ENCODE results near the gene CTNNA3.

Gene CTNNA3

GRCh38 chr10:66773472-66773817, 922.5 kb downstream of the CTNNA3 start:
- ATAC-seq (no peak), DNase-seq (no peak)
- Mint-ChIP-seq H3K9me3 (no peaks in the 10 kb centered on the region), H3K4me3 (no peak overlapping the region), H3K27me3 (no peaks in the 10 kb centered on the region), H3K27ac (no peak overlapping the region), H3K4me1 (no peaks in the 10 kb centered on the region)

- Mint-ChIP-seq H3K27ac (no peak overlapping the region), H3K9me3 (no peaks in the 10 kb centered on the region), H3K4me1 (no peaks in the 10 kb centered on the region), H3K27me3 (no peaks in the 10 kb centered on the region), H3K4me3 (no peak overlapping the region)
- DNase-seq: no peak
- ATAC-seq: no peak
Measured at GRCh38 chr10:66772548-66773471, 923.2 kb downstream of the CTNNA3 start.

DNA sequence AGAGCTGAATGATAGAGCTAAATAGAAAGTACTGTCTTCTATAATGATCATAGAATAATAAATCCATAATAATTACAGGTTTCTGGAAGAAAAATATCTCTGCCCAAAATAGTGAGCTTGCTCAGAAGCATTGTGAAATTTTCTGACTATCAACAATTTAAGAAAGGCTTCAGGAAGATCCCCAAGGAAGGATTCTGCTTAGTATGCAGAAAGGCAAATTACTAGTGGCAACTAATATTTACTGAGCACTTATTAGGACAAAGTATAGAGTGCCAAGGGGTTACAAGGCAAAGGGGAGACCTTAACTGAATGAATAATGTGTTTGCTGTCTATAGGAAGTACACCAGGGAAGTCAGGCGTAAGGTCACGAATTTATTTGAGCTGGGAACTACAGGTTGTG, 928.3 kb downstream of the CTNNA3 start:
- no peaks in the 10 kb centered on the region for H3K4me1 Mint-ChIP-seq
- DNase-seq (no peak), ATAC-seq (no peak)
- no peak overlapping the region for H3K4me3 Mint-ChIP-seq
- H3K9me3 Mint-ChIP-seq: no peaks in the 10 kb centered on the region
- H3K27ac Mint-ChIP-seq: no peak overlapping the region
- no peaks in the 10 kb centered on the region for H3K27me3 Mint-ChIP-seq

- Mint-ChIP-seq H3K4me3 (no peak overlapping the region), H3K27ac (no peak overlapping the region), H3K9me3 (no peaks in the 10 kb centered on the region), H3K4me1 (no peaks in the 10 kb centered on the region), H3K27me3 (no peaks in the 10 kb centered on the region)
- ATAC-seq (no peak), DNase-seq (no peak)
Measured at GRCh38 chr10:66762218-66762729, 933.7 kb downstream of the CTNNA3 start.

DNA sequence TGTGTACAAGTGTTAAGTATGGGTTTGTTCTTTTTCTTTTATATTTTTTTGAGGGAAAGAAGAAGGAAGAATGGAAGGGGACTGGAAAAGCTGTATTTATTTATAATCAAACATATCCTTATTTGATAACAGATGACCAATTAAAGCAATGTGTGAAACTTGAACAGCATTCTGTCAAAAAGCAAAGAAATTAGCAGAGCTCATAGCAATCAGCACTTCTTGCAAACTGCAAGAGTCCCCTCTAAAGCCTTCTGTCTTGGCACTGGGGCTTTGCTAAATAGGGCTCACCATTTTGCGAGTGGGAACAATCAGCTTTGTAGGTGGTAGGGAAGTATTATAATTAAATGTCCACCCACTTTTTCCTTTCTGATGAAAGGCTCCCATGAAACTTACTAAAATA, 935.1 kb downstream of the CTNNA3 start:
- H3K4me3 Mint-ChIP-seq: no peak overlapping the region
- ATAC-seq (no peak), DNase-seq (no peak)
- H3K27me3 Mint-ChIP-seq: no peaks in the 10 kb centered on the region
- no peak overlapping the region for H3K27ac Mint-ChIP-seq
- H3K9me3 Mint-ChIP-seq: no peaks in the 10 kb centered on the region
- H3K4me1 Mint-ChIP-seq: no peaks in the 10 kb centered on the region

DNA sequence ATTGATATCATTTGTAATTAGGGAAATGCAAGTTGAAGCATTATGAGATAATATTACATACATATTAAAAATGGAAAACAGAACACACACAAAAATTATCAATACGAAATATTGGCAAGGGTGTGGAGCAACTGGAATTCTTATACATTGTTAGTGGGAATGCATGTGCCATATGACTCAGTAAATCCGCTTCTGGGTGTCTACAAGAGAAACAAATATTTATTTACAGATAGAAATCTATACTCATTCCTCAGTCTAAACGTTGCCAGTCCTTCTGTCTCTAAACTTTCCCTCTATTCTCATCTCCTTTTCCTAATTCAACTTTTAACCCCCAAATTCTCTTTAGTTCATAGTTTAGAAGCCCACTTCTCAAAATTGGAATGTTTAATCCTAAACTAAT, 940.5 kb downstream of the CTNNA3 start:
- Mint-ChIP-seq H3K27me3 (no peaks in the 10 kb centered on the region), H3K27ac (no peak overlapping the region), H3K4me3 (no peak overlapping the region), H3K4me1 (no peaks in the 10 kb centered on the region), H3K9me3 (no peaks in the 10 kb centered on the region)
- DNase-seq: no peak
- ATAC-seq: no peak

- DNase-seq (no peak), ATAC-seq (no peak)
- H3K27me3 Mint-ChIP-seq: no peaks in the 10 kb centered on the region
- no peak overlapping the region for H3K4me3 Mint-ChIP-seq
- no peaks in the 10 kb centered on the region for H3K4me1 Mint-ChIP-seq
- H3K9me3 Mint-ChIP-seq: no peaks in the 10 kb centered on the region
- no peak overlapping the region for H3K27ac Mint-ChIP-seq
Measured at GRCh38 chr10:66752714-66753113, 943.3 kb downstream of the CTNNA3 start.

DNA sequence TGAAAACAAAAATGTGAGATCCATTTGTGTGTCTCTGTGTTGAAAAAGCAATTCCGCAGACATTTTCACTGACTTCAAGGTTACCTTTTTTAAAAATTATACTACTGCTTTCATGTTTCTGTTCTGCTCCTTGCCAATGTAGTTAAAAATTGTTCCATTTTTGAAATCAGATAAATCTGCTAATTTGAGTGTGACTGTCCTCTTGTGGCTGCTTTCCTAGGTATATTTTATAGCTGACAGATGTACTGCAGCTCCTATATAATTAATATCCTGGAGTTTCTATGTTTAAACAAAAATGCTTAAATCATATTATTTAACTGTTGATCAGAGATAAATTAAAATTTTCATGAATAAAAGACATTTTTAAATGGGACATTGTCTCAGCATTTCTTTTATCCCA, 947.8 kb downstream of the CTNNA3 start:
- Mint-ChIP-seq H3K27ac (no peak overlapping the region), H3K9me3 (no peaks in the 10 kb centered on the region), H3K4me1 (no peaks in the 10 kb centered on the region), H3K4me3 (no peak overlapping the region), H3K27me3 (no peaks in the 10 kb centered on the region)
- ATAC-seq: no peak
- no peak for DNase-seq

DNA sequence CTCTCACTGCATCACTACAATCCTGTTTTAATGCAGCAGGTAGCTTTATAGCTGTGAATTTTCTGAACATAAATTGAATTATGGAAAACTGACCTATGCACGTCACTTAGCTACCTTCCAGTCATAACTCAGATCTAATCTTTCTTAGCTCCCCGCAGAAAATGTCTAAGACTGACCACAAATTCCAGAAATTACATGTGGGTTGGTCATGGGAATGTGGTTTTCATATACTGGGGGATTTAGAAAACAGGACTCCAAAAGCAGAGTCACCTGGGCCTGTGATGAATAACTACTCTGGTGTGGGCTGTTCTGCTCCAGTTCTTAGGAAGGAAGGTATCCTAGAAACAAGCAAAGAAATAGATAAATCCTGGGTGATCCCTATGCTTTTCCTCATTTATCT, 948.5 kb downstream of the CTNNA3 start:
- H3K27ac Mint-ChIP-seq: no peak overlapping the region
- H3K9me3 Mint-ChIP-seq: peaks cover 0 to 5% of the 10 kb centered on the region in 2 donors
- no peak for ATAC-seq
- no peak overlapping the region for H3K4me3 Mint-ChIP-seq
- no peaks in the 10 kb centered on the region for H3K4me1 Mint-ChIP-seq
- H3K27me3 Mint-ChIP-seq: no peaks in the 10 kb centered on the region
- no peak for DNase-seq

GRCh38 chr10:66746711-66747110, 949.3 kb downstream of the CTNNA3 start:
- Mint-ChIP-seq H3K4me1 (no peaks in the 10 kb centered on the region), H3K4me3 (no peak overlapping the region), H3K27ac (no peak overlapping the region), H3K27me3 (no peaks in the 10 kb centered on the region), H3K9me3 (peaks cover 0 to 7% of the 10 kb centered on the region in 2 donors)
- DNase-seq (no peak), ATAC-seq (no peak)

GRCh38 chr10:66746246-66746645, 949.7 kb downstream of the CTNNA3 start:
- ATAC-seq: no peak

DNA sequence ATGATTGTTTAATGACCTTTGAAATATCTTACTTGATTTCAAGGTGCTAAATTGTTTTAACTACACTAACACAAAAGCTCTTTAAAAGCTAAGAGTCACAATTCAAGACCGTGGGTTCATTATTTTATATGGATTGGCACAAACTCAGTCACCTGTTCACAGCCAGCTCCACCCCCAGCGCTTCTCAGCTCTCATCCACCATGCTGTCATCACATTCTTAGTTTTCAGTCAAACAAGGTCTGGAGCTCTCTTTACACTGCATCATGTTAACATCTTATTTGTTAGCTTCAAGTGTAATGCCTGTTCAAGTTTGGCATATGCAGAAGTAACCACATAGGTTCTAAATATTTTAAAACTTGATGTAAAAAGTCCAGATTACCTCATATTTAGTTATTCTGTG, 951.1 kb downstream of the CTNNA3 start:
- DNase-seq: no peak
- no peak overlapping the region for H3K27ac Mint-ChIP-seq
- H3K4me3 Mint-ChIP-seq: no peak overlapping the region
- no peak for ATAC-seq
- no peaks in the 10 kb centered on the region for H3K4me1 Mint-ChIP-seq
- no peaks in the 10 kb centered on the region for H3K27me3 Mint-ChIP-seq
- H3K9me3 Mint-ChIP-seq: peaks cover 0 to 7% of the 10 kb centered on the region in 2 donors

More at GRCh38 chr10:66746246-66746645, 949.7 kb downstream of the CTNNA3 start:
- Mint-ChIP-seq H3K9me3 (peaks cover 0 to 7% of the 10 kb centered on the region in 2 donors), H3K4me1 (no peaks in the 10 kb centered on the region), H3K27me3 (no peaks in the 10 kb centered on the region), H3K27ac (no peak overlapping the region), H3K4me3 (no peak overlapping the region)
- no peak for DNase-seq

GRCh38 chr10:66737241-66737640, 958.8 kb downstream of the CTNNA3 start:
- no peaks in the 10 kb centered on the region for H3K27me3 Mint-ChIP-seq
- H3K4me1 Mint-ChIP-seq: no peaks in the 10 kb centered on the region
- H3K4me3 Mint-ChIP-seq: no peak overlapping the region
- H3K9me3 Mint-ChIP-seq: peaks cover 0 to 3% of the 10 kb centered on the region in 2 donors
- DNase-seq (no peak), ATAC-seq (no peak)
- H3K27ac Mint-ChIP-seq: no peak overlapping the region

DNA sequence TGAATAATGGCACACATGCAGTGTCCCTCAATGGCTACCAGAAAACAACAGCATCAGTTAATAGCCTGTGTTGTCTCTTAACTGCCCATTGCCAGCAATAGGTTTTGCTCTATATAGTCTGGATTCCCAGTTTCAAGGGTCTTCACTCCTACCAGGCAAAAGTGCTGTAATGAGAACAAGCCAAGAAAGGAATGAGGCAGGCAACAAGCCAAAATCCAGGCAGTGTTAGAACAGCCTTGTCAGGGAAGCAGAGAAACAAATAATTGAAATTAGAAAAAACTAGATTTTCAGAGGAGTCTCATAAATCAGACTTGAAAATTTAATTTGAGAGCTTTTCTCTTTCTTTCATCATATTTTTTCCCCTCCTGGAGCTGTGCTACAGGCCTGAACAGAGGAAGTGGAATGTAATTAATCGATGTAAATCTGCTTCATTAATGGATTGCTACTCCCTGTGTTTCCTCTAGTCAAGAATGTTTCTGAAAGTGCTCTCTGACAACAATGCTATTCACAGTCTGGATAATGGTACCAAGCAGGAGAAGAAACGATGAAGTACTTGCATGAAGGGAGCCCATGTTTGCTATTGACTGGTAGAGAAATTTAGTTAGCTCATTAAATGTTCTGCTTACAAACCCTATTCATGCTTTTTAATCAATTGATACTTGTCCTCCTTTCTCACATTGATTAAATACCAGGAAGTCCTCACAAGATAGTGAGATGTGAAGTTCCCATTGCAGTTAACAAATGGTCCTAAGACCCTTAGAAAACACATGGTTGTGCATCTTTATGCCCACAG, 972.2 kb downstream of the CTNNA3 start:
- H3K27me3 Mint-ChIP-seq: no peaks in the 10 kb centered on the region
- no peak overlapping the region for H3K27ac Mint-ChIP-seq
- H3K4me3 Mint-ChIP-seq: no peak overlapping the region
- no peaks in the 10 kb centered on the region for H3K9me3 Mint-ChIP-seq
- no peaks in the 10 kb centered on the region for H3K4me1 Mint-ChIP-seq
- DNase-seq (no peak), ATAC-seq (no peak)

- no peaks in the 10 kb centered on the region for H3K27me3 Mint-ChIP-seq
- no peaks in the 10 kb centered on the region for H3K4me1 Mint-ChIP-seq
- ATAC-seq (no peak), DNase-seq (no peak)
- no peaks in the 10 kb centered on the region for H3K9me3 Mint-ChIP-seq
- no peak overlapping the region for H3K4me3 Mint-ChIP-seq
- H3K27ac Mint-ChIP-seq: no peak overlapping the region
Measured at GRCh38 chr10:66719483-66719882, 976.5 kb downstream of the CTNNA3 start.

Data from stimulated activated naive CD8-positive, alpha-beta T cell treated with anti-CD3 and anti-CD28 coated beads, Interleukin-15, amount 100 ng/mL, for 72 hours (primary cell).